ENCODE measurements around the gene MICU1.
"Not testable (repeated sequence)": the region's sequence is repeated elsewhere in the genome, so short reads cannot be mapped to it uniquely, and the experiment has no call there.

The MICU1 gene

DNA sequence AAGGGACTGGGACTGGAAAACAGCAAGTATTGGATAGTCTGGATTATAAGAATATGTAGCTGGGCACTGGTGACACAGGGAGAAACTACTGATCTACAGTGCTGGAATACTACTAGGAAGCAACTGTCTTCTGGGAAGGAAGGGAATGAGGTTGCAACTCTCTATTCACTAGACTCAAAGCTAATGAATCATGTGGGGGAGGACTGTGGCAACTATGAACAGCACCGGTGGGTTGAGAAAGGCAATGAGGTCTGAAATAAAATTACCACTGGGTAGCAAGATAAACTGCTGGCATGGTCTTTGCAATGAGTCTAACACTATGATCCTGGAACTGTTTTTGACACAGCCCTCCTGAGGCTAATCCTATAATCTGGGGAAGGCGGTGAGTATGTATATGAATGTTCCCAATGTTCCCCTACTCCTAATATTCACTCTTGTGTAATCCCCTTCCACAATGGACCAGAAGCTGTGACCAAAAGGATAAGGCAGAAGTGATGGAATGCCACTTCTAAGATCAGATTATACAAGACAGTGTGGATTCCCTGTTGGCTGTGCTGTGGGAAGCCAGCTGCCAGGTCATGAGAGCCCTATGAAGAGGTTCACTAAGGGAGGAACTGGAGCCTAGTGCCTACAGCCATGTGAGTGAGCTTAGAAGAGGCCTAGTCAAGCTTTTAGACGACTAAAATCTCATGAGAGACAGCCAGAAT is 169.8 kb downstream of the MICU1 start:
- no peak for DNase-seq (ENCODE audit: low read depth in 2 of 2, low spot score in 1 of 2)

GRCh38 chr10:72449941-72450441 is 175.9 kb downstream of the MICU1 start:
- no peak for DNase-seq (ENCODE audit: low read depth in 2 of 2, low spot score in 1 of 2)

- DNase-seq (ENCODE audit: low read depth in 2 of 2, low spot score in 1 of 2): no peak
Observed at GRCh38 chr10:72445851-72446250, 180.0 kb downstream of the MICU1 start.

DNA sequence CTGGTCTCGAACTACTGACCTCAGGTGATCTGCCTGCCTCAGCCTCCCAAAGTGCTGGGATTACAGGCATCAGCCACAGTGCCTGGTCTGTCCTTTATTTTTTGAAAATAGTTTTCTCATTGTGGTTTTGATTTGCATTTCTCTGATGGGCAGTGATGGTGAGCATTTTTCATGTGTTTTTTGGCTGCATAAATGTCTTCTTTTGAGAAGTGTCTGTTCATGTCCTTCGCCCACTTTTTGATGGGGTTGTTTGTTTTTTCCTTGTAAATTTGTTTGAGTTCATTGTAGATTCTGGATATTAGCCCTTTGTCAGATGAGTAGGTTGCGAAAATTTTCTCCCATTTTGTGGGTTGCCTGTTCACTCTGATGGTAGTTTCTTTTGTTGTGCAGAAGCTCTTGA is 182.9 kb downstream of the MICU1 start:
- not testable (repeated sequence) for DNase-seq (ENCODE audit: low read depth in 2 of 2, low spot score in 1 of 2)

- DNase-seq (ENCODE audit: low read depth in 2 of 2, low spot score in 1 of 2): no peak
Observed at GRCh38 chr10:72435570-72435969, 190.3 kb downstream of the MICU1 start.

DNA sequence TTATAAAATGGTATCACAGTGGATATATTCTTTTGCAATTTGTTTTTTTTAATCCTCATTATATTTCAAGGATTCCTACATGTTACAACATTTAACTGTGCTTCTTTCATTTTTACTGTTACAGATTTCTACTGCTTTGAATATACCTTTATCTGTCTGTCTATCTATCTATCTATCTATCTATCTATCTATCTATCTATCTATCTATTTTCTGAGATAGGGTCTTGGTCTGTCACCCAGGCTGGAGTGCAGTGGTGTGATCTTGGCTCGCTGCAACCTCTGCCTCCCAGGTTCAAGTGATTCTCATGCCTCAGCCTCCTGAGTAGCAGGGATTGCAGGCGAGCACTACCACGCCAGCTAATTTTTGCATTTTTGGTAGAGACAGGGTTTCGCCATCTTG is 194.9 kb downstream of the MICU1 start:
- not testable (repeated sequence) for DNase-seq (ENCODE audit: low read depth in 2 of 2, low spot score in 1 of 2)

DNA sequence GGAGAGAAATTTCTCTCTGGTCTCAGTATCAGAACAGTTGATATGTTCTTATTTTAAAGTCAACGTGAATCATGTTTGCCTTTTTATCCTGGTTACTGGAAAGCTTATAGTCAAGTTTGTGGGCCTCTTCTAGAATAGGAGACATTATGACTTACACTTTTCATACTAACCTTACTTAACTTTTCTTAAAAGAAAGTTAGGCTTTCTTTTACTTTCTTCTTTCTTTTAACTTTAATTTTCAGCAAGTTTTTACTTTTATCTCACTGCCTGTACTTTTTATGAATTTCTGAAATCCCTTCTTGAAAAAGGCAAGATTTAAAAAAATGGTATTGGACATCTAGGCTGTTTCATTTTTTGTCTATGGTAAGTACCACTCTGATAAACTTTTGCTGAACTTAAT is 195.9 kb downstream of the MICU1 start:
- DNase-seq (ENCODE audit: low read depth in 2 of 2, low spot score in 1 of 2): no peak

- no peak for DNase-seq (ENCODE audit: low read depth in 2 of 2, low spot score in 1 of 2)
Observed at GRCh38 chr10:72426986-72427385, 198.9 kb downstream of the MICU1 start.

DNA sequence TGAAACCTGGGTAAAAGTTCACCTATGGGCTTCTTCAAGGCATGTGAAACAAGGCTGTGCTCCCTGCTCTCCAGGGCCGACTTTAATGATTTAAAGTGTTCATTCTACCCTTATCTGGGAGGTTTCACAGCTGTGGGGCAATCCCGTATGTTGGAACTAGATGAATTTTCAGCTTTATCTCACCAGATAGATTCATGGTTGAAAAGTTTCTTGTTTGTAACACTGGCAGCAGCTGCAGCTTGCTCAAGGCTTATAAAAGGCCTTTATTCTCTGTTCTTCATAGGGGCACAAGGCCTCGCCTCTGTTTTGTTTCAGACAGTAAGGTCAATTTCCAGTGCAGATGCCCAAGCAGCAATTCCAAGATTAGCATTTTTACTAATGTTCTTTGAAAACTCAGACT is 200.7 kb downstream of the MICU1 start:
- DNase-seq (ENCODE audit: low read depth in 2 of 2, low spot score in 1 of 2): no peak

DNA sequence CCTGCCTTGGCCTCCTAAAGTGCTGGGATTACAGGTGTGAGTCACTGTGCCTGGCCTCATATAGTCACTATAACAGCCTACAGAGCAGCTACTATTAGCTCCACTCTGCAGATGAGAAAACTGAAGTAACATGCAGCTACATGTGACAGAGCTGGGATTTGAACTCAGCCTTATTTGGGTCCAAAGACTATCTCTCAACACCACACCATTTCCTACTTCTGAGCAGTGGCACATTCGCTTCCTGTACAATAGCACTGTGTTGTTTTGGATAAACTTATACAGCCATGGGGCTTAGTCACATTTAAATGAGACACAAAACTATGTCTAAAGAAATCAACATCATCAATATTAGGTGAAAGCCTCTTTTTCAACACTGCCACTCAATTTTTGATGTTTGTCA is 201.3 kb downstream of the MICU1 start:
- no peak for DNase-seq (ENCODE audit: low read depth in 2 of 2, low spot score in 1 of 2)

- no peak for DNase-seq (ENCODE audit: low read depth in 2 of 2, low spot score in 1 of 2)
Observed at GRCh38 chr10:72423426-72423825, 202.5 kb downstream of the MICU1 start.

DNA sequence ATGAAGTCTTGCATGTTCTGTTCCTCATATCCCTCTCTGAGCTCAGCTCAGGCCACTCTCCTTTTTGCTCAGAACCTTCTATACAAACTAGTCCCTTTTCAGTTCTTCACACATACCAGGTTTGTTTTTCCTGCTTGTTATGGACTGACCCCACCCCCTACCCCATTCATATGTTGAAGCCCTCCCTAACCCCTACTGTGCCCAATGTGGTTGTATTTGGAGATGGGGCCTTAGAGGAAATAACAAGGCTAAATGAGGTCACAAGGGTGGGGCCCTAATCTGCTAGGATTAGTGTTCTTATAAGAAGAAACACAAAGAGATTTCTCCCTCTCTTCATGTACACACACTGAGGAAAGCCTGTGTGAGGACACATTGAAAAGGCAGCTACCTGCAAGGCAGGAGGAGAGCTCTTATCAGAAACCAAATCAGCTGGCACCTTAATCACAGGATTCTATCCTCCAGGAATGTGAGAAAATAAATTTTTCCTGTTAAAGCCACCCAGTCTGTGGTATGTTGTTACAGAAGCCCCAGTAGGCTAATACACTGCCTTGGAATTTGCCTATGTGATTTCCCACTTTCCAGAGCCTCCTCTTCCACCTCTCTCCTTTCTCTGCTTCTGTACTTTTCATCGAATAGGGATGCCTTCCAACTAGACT is 203.9 kb downstream of the MICU1 start:
- DNase-seq (ENCODE audit: low read depth in 2 of 2, low spot score in 1 of 2): no peak

GRCh38 chr10:72419241-72419640 is 206.6 kb downstream of the MICU1 start:
- DNase-seq (ENCODE audit: low read depth in 2 of 2, low spot score in 1 of 2): no peak

GRCh38 chr10:72418679-72419078 is 207.2 kb downstream of the MICU1 start:
- no peak for DNase-seq (ENCODE audit: low read depth in 2 of 2, low spot score in 1 of 2)

DNA sequence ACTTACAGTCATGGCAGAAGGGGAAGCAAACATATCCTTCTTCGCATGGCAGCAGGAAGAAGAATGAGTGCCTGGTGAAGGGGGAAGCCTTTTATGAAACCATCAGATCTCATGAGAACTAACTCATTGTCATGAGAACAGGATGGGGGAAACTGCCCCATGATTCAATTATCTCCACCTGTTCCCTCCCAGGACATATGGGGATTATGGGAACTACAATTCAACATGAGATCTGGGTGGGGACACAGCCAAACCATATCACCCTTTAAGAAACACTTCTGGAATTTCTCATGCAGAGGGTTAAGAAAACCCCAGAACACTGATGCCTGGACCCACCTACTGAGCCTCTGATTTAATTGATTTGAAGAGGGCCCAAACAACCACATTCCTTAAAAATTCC is 207.9 kb downstream of the MICU1 start:
- DNase-seq (ENCODE audit: low read depth in 2 of 2, low spot score in 1 of 2): no peak

GRCh38 chr10:72416661-72417060 is 209.2 kb downstream of the MICU1 start:
- no peak for DNase-seq (ENCODE audit: low read depth in 2 of 2, low spot score in 1 of 2)

DNA sequence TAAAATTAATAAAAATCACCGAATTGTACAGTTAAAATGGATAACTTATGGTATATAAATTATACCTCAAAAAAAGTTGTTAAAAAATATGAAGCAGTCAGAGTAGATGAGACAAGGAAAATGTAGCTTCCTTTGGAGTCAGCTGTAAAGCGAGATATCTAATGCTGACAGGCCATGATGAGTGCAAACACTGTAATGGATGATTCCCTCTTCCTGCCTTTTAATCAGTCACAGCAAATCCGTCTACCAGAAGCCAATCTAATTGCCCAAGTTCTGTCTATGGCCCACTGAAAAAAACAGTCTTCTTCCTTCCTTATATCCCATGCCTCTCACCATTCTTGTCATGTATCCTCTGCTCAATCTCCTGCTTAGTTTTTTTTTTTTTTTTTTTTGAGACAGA is 211.2 kb downstream of the MICU1 start:
- DNase-seq (ENCODE audit: low read depth in 2 of 2, low spot score in 1 of 2): no peak

DNA sequence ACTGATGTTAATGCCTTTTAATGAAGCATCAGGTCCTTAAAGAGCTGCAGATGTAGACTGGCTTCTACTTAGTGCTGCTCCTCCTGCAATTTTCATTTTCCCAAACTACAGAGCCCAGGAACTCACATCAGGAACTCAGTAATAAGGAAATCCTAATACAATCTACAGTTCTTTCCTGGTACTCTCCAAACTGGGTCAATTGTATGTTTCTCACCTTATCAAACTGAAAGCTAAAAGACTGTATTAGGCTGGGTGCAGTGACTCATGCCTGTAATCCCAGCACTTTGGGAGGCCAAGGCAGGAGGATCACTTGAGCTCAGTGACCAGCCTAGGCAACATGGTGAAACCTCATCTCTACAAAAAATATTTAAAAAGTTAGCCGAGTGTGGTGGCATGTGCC is 216.7 kb downstream of the MICU1 start:
- DNase-seq (ENCODE audit: low read depth in 2 of 2, low spot score in 1 of 2): no peak

DNA sequence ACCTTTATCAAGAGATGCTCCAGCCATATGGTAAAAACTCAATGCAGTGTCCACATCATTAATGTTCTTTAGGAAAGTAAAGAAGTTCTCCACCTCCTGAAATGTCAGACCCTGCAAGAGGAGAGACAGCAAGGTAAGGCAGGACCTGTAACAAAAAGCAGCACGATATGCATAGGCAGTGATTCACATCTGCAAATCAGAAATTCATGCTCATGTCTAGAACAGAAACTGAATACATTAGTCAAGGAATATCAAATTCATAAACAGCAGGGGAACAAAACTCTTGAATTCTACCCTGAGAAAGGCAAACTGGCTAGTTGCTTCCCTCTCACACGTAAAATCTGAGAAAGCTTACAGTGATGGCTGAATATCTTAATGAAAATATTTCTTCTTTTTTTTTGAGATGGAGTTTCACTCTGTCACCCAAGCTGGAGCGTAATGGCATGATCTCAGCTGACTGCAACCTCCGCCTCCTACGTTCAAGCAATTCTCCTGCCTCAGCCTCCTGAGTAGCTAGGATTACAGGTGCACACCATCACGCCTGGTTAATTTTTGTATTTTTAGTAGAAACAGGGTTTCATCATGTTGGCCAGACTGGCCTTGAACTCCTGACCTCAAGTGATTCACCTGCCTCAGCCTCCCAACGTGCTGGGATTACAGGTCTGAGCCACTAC is 217.8 kb downstream of the MICU1 start:
- no peak for DNase-seq (ENCODE audit: low read depth in 2 of 2, low spot score in 1 of 2)

GRCh38 chr10:72407471-72407870 is 218.4 kb downstream of the MICU1 start:
- DNase-seq (ENCODE audit: low read depth in 2 of 2, low spot score in 1 of 2): no peak

DNA sequence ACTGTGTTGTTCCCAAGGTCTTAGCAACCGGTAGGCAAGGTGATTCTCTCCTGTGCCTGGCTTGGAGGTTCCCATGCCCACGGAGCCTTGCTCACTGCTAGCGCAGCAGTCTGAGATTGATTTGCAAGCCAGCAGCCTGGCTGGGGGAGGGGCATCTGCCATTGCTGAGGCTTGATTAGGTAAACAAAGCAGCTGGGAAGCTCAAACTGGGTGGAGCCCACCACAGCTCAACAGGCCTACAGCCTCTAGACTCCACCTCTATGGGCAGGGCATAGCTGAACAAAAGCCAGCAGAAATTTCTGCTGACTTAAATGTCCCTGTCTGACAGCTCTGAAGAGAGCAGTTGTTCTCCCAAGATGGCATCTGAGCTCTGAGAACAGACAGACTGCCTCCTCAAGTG is 230.3 kb downstream of the MICU1 start:
- DNase-seq (ENCODE audit: low read depth in 2 of 2, low spot score in 1 of 2): not testable (repeated sequence)

GRCh38 chr10:72392571-72392970 is 233.3 kb downstream of the MICU1 start:
- DNase-seq (ENCODE audit: low read depth in 2 of 2, low spot score in 1 of 2): no peak

Measured in stimulated activated CD8-positive, alpha-beta memory T cell treated with anti-CD3 and anti-CD28 coated beads, Interleukin-4, amount 100 ng/mL, for 1 hour (primary cell).